Lower leg skin (tissue), 4 donors: ENCODE data around the gene KCNMA1. TPM values are rescaled to one million over a fixed set of nuclear protein-coding genes. Genes with fewer than 3 reads are reported as not detected.

Experiments used
- DNase-seq, 2 donors: peaks; one replicate each; pipeline ENCODE4 v3.0.0-alpha.2; 2019; ENCODE audit warnings: low spot score in 2 of 2
- H3K4me3 ChIP-seq: fragments of 200-600 bp; sonication (generic); 2 replicates; pipeline ENCODE4 v1.5.1; 2017; ENCODE audit warnings: mild to moderate bottlenecking, low read depth; ENCODE audit not compliant: poor library complexity, severe bottlenecking
- POLR2A ChIP-seq, 2 donors: fragments of 450-650 bp; IDR thresholded peaks; one replicate each; pipeline ENCODE4 v1.6.1; 2016 to 2017; ENCODE audit warnings: antibody characterized with exemption in 2 of 2, mild to moderate bottlenecking in 1 of 2, moderate library complexity in 1 of 2
- WGBS, 2 donors: methylation state at CpG; one replicate each; pipeline ENCODE4 v1.1.5; 2018; 5-methylcytosine and 5-hydroxymethylcytosine counted together
- intact Hi-C: fragments of 100-400 bp; cut with DNase I; formaldehyde crosslinking; loops from one replicate; pipeline ENCODE4 v1.15.0; 2023; ENCODE audit warnings: low total_unique reads
- total RNA-seq, 4 donors: library from RNA; depleted of rRNA; stranded (reverse); fragments of >200 nt; gene quantifications; one replicate each; pipeline ENCODE4 v1.1.0, GENCODE V29; 2016
- TF ChIP-seq, protein P1 (sequence below), 3 donors: fragments of 450-650 bp; IDR thresholded peaks; one replicate each; pipeline ENCODE4 v1.5.1; 2016; ENCODE audit warnings: antibody characterized with exemption in 3 of 3, mild to moderate bottlenecking in 3 of 3, moderate library complexity in 2 of 3

The KCNMA1 gene
- total RNA-seq, 4 donors from 2014 or later = 4.1 to 9.9 (median 6.5) TPM

GRCh38 chr10:77518910-77519274, 118.7 kb downstream of the KCNMA1 start:
- intact Hi-C loops = no loop called here
- no peak for DNase-seq
- 90 to 94% methylated on average over 6 of the region's 6 CpGs for WGBS, 2 donors
- TF ChIP-seq POLR2A (IDR thresholded peaks at IDR 0.05) = no peak
- TF ChIP-seq, protein P1, sequence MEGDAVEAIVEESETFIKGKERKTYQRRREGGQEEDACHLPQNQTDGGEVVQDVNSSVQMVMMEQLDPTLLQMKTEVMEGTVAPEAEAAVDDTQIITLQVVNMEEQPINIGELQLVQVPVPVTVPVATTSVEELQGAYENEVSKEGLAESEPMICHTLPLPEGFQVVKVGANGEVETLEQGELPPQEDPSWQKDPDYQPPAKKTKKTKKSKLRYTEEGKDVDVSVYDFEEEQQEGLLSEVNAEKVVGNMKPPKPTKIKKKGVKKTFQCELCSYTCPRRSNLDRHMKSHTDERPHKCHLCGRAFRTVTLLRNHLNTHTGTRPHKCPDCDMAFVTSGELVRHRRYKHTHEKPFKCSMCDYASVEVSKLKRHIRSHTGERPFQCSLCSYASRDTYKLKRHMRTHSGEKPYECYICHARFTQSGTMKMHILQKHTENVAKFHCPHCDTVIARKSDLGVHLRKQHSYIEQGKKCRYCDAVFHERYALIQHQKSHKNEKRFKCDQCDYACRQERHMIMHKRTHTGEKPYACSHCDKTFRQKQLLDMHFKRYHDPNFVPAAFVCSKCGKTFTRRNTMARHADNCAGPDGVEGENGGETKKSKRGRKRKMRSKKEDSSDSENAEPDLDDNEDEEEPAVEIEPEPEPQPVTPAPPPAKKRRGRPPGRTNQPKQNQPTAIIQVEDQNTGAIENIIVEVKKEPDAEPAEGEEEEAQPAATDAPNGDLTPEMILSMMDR (IDR thresholded peaks at IDR 0.05) = no peak
- no peak overlapping the region for H3K4me3 ChIP-seq

DNA sequence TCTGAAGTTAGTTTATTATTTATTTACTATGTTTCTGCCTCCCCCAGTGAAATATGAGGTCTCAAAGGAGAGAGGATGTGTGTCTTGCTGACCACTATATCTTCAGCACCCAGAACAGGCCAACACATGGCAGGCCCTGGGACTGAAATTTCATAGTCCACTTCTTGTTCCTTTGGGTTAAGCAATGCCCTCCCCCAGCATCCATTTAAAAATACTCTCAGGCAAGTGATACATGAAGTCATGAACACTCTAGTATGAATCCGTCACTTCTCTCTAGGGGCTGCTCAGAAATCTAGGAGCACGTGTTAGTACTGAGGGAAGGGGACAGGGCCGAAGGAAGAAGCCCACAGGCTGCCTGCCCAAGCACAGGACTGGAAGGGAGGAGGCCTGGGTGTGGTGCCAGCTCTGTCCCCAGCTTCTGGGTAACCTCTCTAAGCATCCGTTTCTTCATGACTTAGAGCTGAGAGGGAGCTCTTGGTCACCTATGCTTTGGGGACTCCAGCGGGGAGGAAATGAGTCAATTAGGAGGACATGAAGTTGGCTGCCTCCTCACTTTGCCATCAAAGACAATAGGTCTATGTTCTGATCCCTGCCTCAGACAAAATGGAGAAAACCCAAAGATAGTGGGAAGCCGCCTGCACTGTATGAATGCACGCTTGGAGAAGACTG, 119.2 kb downstream of the KCNMA1 start:
- no peak for DNase-seq
- WGBS, 2 donors = 88 to 94% methylated on average over 7 of the region's 7 CpGs
- no peak for TF ChIP-seq POLR2A (IDR thresholded peaks at IDR 0.05)
- TF ChIP-seq, protein P1 (IDR thresholded peaks at IDR 0.05) = no peak
- no peak overlapping the region for H3K4me3 ChIP-seq
- intact Hi-C loops = no loop called here

DNA sequence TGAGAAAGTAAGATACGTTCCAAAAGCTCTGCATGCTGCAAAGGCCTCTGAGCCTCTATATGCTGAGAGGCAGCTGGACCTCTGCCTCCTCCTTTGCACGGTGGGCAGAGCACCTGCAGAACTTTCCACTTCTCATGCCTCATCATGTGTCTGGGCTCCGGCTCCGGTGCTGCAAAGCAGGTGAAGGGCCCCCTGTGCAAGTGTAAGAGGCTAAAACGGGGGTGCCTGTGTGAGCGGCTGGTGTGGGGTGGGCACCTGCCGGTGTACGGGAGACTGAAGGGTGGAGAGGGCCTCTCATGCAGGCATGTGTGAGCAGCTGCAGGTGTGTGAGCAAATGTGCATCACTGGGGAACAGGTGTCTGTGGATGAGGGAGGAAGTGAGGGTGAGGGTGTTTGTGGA, 121.0 kb downstream of the KCNMA1 start:
- TF ChIP-seq, protein P1 (IDR thresholded peaks at IDR 0.05) = no peak
- TF ChIP-seq POLR2A (IDR thresholded peaks at IDR 0.05) = no peak
- no peak for DNase-seq
- 90 to 92% methylated on average over 8 of the region's 8 CpGs for WGBS, 2 donors
- intact Hi-C loops = no loop called here
- no peak overlapping the region for H3K4me3 ChIP-seq

DNA sequence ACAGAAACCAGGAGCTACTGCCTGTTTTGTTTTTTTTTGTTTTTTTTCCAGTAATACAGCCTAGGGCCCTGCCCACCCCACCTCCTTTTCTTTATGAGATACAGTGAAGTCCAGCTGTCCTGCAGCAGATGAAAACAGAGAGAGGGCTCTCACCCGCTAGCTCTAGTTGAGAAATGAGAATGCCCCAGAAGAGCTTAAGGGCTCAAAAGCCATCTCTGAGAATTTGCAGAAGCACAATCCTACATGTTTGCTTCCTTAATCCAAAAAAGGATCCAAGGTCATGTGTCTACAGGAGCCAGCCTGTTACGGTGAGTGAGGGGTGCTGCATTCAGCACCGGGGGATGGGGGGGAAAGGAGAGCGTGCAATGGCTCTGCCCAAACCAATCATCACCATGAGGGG, 122.7 kb downstream of the KCNMA1 start:
- 87 to 90% methylated on average over 4 of the region's 4 CpGs for WGBS, 2 donors

GRCh38 chr10:77513781-77514331, 123.8 kb downstream of the KCNMA1 start:
- no peak for TF ChIP-seq POLR2A (IDR thresholded peaks at IDR 0.05)
- TF ChIP-seq, protein P1 (IDR thresholded peaks at IDR 0.05) = no peak
- 53 to 58% methylated on average over 14 to 15 of the region's 15 CpGs for WGBS, 2 donors
- intact Hi-C loops = no loop called here
- DNase-seq = no peak
- H3K4me3 ChIP-seq = no peak overlapping the region

More for the DNA sequence above, 122.7 kb downstream of the KCNMA1 start:
- TF ChIP-seq, protein P1 (IDR thresholded peaks at IDR 0.05) = no peak
- TF ChIP-seq POLR2A (IDR thresholded peaks at IDR 0.05) = no peak
- intact Hi-C loops = no loop called here
- no peak overlapping the region for H3K4me3 ChIP-seq
- DNase-seq = no peak

DNA sequence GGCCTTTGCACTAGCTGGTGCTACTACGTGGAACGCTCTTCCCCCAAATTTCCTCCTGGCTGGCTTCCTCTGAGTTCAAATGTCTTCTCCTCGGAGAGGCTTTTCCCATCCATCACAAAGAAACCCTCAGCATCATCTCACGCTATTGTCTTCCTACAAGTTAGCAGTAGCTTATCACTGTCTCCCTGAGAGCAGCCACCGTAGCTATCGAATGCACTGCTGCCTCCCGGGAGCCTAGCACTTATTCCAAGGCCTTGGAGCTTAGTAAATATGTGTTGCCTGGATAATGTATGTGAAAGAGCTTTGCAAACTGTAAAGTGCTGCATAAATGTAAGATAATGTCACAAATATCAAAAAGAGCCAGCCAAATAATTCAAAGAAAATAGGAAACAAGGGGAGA, 124.4 kb downstream of the KCNMA1 start:
- intact Hi-C loops = no loop called here
- no peak for TF ChIP-seq POLR2A (IDR thresholded peaks at IDR 0.05)
- TF ChIP-seq, protein P1 (IDR thresholded peaks at IDR 0.05) = no peak
- no peak for DNase-seq
- WGBS, 2 donors = 89 to 91% methylated on average over 7 of the region's 7 CpGs
- no peak overlapping the region for H3K4me3 ChIP-seq
